GM20431 (cell line): Measurements from ENCODE around the gene RPN2.

Experiments
- in situ Hi-C: fragments of 300-500 bp; cut with MseI, MboI; formaldehyde crosslinking; loops from one replicate; pipeline ENCODE4 v1.15.0; 2020; ENCODE audit warnings: low sequenced_read_pairs; ENCODE audit not compliant: unreplicated experiment

RPN2 gene

DNA sequence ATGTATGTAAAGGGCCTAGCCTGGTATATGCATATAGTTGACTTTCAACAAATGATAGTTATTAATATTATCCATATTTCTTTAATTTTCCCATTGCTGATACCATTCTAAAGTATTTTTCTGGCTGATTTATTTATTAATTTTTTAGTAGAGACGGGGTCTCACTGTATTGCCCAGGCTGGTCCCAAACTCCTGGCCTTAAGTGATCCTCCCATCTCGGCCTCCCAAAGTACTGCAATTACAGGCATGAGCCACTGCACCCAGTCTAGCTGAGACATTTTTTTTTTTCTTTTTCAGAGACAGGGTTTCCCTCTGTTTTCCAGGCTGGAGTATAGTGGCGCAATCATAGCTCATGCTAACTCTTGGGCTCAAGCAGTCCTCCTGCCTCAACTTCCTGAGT, 30.1 kb downstream of the RPN2 start:
- in situ Hi-C loops: no loop called here

DNA sequence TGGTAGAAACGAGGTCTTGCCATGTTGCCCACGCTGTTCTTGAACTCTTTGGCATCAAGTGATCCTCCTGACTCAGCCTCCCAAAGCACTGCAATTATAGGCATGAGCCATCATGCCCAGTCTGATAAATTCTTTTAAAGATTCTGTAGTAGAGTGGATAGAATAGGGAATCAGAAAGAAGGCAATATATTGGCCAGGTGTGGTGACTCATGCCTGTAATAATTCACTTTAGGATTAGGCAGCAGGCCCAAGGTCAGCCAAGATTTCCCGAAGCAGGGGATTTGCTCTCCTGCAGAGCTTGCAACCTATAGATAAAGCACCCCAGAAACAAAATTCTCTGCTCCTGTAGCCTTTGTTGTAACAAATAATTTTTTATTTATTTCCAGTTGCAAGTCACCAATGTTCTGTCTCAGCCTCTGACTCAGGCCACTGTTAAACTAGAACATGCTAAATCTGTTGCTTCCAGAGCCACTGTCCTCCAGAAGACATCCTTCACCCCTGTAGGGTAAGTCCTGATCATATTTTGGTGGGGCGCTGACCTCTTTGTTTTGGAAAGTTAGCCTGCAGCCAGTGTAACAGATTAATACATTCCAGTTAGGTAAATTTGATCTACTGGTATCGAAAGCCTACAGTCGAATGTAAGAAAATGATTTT, 30.7 kb downstream of the RPN2 start:
- in situ Hi-C loops: no loop called here

DNA sequence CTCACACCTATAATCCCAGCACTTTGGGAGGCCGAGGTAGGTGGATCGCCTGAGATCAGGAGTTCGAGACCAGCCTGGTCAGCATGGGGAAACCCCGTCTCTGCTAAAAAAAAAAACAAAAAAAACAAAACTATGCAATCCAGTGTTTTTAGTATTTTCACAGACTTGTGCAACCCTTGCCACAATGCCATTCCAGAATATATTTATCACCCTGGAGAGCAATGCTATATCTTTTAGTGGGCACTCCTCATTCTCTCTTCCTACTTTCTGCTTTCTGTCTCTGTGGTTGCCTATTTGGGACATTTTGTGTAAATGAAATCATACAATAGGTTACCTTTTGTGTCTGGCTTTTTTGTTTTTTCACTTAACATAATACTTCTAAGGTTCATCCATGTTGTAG, 39.3 kb downstream of the RPN2 start:
- in situ Hi-C loops: no loop called here

DNA sequence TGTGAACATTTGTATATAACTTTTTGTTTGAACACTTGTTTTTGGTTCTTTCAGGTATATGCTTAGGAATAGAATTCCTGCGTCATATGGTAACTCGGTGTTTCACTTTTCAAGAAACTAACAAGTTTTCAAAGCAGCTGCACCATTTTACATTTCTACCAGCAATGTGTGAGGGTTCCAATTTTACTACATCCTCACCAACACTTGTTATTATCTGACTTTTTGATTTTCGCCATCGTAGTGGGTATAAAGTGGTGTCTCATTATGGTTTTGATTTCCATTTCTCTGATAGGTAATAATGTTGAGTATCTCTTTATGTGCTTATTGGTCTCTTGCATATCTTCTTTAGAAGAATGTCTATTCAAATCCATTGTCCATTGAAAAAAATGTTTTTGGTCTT, 39.8 kb downstream of the RPN2 start:
- in situ Hi-C loops: no loop called here

DNA sequence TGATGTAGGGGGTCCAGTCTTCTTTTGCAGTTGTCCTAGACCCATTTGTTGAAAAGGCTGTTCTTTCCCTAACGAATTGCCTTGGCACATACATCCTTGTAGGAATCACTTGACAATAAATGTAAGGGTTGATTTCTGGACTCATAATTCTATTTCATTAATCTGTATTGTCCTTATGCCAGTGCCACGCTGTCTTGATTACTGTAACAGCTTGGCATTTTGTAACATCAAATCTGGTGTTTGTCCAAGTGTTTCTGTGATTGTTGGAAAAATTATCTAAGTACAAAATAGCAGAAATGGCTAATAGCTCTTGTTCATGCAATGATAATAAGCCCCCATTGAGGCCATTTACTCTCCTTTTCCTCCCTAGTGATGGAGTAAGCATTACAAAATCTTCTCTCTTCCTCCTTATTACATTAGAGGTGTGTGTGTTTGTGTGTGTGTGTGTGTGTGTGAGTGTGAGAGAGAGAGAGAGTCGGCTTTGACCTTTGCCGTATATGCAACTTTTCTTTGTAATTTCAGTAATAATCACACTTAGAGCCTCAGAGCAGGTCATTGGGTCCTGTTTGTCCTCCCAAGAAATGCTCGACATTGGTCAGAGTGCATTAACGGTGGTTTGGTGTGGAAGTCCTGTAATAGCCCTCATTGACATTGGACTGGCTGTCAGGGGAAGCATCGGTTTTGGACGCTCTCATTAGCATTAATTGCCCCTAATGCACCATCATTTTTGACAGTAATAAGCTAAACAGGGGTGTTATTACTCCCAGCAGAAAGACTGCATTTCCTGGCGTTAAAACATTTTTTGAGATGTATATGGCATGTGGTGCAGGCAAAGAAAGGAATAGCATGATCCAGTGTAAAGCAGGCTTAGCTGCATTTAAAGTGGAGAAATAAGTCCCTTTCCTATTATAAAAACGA, 40.9 kb downstream of the RPN2 start:
- in situ Hi-C loops: no loop called here

- in situ Hi-C loops: no loop called here
Measured at GRCh38 chr20:37220731-37221130, 41.6 kb downstream of the RPN2 start.

GRCh38 chr20:37222086-37222485, 43.0 kb downstream of the RPN2 start:
- in situ Hi-C loops: no loop called here

DNA sequence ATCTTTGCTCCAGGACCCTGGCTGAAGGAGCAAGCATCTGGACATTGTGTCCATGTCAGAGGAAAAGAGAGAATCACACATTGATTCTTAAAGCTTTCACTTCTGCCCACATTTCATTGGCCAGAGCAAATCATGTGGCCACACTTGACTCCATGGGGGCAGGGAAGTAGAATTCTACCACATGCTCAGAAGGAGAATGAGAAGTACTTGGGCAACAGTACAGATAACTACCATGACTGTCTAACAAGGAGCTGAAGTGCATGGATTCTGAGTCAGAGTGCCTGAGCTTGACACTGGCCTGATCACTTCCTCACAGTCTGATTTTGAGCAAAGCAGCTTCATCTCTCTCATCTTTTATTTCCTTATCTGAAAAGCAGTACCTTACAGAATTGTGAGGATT, 43.9 kb downstream of the RPN2 start:
- in situ Hi-C loops: no loop called here

GRCh38 chr20:37225146-37225545, 46.0 kb downstream of the RPN2 start:
- in situ Hi-C loops: no loop called here

DNA sequence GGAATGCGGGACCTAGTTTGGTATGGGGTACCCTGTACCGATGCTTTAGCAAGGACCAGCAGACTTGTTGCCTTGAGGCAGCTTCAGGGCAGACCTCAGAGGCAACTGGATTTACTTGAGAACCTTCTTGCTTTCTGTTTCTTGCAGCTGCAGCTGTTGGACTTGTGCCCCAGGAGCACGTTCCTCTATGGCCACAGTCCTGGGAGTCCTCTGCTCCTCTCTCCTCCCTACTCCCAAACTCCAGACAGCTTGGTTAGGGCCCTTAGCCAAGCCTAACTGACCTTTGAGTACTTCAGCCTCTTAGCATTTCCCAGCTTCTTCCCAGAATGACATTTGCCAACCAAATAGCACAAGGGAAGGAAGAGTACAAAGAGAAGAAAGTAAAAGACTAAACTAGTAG, 47.8 kb downstream of the RPN2 start:
- in situ Hi-C loops: no loop called here

GRCh38 chr20:37228082-37228481, 49.0 kb downstream of the RPN2 start:
- in situ Hi-C loops: no loop called here

DNA sequence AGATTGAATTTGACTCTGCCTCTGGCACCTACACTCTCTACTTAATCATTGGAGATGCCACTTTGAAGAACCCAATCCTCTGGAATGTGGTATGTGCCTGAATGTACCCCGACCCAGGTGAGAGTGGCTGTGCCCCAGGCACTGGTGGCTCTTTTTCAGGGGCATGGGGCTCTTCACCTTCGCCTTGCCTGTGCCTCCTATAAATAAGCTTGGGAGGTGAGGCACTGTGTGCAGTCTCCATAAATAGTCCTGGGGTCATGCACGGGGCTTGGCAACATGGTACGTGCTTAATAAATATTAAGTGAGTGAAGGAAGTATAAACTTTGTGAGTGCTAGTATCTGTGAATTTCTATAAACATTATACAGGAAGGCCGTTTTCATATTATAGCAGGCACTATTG, 49.5 kb downstream of the RPN2 start:
- in situ Hi-C loops: no loop called here

GRCh38 chr20:37229357-37229756, 50.2 kb downstream of the RPN2 start:
- in situ Hi-C loops: no loop called here

- in situ Hi-C loops: no loop called here
Measured at GRCh38 chr20:37230200-37230599, 51.1 kb downstream of the RPN2 start.

- in situ Hi-C loops: no loop called here
Measured at GRCh38 chr20:37231947-37232630, 53.0 kb downstream of the RPN2 start.

DNA sequence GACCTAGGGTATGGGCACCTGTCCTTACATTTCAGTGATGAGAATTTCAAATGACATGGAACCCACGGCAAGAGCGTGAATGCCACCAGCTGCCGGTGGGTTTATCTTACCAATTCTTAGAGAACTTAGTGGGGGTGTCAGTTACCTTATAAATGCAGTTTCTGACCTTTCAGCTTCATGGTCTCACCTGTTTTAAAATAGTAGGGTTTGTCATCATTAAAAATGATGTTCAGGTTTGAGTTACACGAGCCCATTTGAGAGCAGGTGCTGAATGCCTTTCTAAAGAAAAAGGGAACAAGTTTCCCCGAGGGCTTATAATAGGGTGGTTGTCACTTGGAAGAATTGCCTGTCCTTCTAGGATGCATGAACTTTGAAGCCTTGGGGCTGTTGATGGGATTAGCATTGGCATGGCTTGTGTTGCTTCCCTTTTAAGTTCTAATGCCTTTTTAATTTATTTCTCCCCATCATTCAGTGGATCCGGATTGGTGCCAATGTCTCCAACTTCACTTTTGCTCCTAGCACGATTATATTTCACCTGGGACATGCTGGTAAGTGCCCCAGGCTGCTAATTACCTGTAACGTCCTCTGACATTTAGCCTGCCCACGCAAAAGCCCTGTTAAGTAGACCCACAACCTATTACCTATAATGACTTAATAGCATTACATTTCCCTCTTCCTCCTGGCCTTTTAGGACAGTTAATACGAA, 54.6 kb downstream of the RPN2 start:
- in situ Hi-C loops: no loop called here

- in situ Hi-C loops: no loop called here
Measured at GRCh38 chr20:37234254-37234581, 55.1 kb downstream of the RPN2 start.

DNA sequence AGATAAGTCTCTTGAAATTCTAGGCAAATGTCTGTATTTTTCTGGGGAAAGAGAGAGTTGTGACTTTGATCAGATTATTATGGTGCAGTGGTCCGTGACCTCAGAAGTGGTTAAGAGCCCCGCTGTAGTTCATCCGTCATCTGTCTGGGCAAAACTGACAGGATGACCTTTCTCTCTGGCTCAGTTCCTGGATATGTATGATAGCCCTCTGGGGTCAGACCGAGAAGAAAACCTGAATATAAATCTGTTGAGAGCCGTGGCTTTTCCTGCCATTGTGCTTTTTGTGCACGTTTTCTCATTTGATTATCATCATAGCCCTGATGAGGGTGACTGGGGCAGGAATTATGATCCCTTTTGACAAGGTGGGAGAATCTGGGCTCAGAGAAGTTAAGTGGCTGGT, 55.9 kb downstream of the RPN2 start:
- in situ Hi-C loops: no loop called here

DNA sequence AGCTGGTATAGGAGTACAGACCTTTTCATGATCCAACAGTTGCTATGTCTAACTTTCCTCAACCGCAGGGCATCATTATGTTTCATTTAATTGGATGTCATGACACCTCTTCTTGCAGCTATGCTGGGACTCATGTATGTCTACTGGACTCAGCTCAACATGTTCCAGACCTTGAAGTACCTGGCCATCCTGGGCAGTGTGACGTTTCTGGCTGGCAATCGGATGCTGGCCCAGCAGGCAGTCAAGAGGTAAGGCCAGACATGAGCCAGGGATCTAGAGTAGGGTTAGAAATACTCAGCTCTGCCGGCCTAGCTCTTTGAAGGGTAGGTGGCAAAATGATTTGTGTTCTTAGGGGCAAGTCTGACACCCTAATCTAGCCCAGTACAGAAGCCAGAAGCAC, 57.3 kb downstream of the RPN2 start:
- in situ Hi-C loops: no loop called here

- in situ Hi-C loops: no loop called here
Measured at GRCh38 chr20:37237656-37238055, 58.5 kb downstream of the RPN2 start.

GRCh38 chr20:37238426-37238825, 59.3 kb downstream of the RPN2 start:
- in situ Hi-C loops: no loop called here
